Colon (tissue), 2 donors: ENCODE results near the gene IL17RC.
"Not testable (repeated sequence)": the region's sequence is repeated elsewhere in the genome, so short reads cannot be mapped to it uniquely, and the experiment has no call there.

Source experiments
- FAIRE-seq: peaks from 2 replicates; lab custom pipeline; 2012; peaks lifted over from hg19 to GRCh38; lab: Jason Lieb, UNC
- donor health status: control.
- donor health status: control.

Gene IL17RC

GRCh38 chr3:9916734-9917680 is at the start of gene IL17RC:
Gene IL17RC (plus strand): TSS chr3:9917098. CDS start chr3:9917316, 218 bp downstream.
- no peak for FAIRE-seq

DNA sequence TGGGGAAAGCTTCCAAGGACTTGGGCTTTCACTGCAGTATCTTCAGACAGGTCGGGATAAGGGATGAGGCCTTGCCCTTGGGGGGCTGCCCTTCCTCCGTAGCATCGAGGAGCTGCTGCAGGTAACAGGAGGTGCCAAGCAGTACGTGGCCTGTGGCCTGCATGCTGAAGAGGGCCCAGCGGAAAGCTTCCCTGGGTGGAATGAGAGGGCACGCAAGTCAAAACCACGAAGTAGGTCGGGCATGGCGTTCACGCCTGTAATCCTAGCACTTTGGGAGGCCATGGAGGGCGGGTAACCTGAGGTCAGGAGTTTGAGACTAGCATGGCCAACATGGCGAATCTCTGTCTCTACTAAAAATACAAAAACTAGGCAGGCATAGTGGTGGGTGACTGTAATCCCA is 49.8 kb upstream of the IL17RC start:
- FAIRE-seq = no peak

GRCh38 chr3:9869955-9870354 is 46.9 kb upstream of the IL17RC start:
- no peak for FAIRE-seq

GRCh38 chr3:9870978-9871377 is 45.9 kb upstream of the IL17RC start:
- no peak for FAIRE-seq

GRCh38 chr3:9872067-9872466 is 44.8 kb upstream of the IL17RC start:
- FAIRE-seq = not testable (repeated sequence)

DNA sequence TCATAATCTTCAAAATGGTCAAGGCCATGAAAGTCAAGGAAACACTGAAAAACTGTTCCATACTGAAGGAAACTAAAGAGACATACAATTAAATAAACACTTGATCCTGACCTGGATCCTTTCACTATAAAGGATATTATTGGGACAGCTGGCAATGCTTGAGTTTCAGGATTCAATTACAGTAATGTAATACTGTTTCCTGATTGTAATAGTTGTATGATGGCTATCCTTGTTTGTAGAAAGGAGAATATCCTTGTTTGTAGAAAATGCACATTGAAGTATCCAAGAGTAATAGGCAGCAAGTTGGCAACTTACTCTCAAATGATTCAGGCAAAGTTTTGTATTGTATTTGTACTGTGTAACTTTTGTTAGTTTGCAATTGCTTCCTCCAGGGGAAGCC is 41.5 kb upstream of the IL17RC start:
- FAIRE-seq = no peak

DNA sequence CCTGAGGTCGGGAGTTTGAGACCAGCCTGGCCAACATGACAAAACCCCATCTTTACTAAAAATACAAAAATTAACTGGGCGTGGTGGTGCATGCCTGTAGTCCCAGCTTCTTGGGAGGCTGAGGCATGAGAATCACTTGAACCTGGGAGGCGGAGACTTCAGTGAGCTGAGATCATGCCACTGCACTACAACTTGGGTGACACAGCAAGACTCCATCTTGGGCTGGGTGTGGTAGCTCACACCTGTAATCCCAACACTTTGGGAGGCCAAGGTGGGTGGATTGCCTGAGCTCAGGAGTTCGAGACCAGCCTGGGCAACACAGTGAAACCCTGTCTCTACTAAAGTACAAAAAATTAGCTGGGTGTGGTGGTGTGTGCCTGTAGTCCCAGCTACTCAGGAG is 40.6 kb upstream of the IL17RC start:
- FAIRE-seq = not testable (repeated sequence)

GRCh38 chr3:9876991-9877390 is 39.9 kb upstream of the IL17RC start:
- no peak for FAIRE-seq

DNA sequence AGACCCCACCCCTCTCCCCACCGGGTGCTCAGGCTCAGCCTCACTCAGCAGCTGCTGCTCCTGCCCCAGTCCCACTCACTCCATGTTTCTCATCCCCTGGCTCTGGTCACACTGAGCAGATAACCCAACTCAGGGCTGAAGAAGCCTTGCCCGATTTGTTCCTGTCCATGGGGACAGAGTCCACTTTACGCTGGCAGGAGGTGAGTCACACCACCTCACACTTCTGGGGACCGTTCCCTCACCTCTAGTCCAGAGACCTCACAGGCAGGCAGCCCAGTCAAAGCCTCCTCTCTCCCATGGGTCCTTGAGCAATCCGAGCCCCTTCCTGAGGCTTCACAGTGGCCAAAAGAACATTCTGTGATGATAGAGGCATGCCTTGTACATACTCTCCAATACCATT is 38.2 kb upstream of the IL17RC start:
- no peak for FAIRE-seq

DNA sequence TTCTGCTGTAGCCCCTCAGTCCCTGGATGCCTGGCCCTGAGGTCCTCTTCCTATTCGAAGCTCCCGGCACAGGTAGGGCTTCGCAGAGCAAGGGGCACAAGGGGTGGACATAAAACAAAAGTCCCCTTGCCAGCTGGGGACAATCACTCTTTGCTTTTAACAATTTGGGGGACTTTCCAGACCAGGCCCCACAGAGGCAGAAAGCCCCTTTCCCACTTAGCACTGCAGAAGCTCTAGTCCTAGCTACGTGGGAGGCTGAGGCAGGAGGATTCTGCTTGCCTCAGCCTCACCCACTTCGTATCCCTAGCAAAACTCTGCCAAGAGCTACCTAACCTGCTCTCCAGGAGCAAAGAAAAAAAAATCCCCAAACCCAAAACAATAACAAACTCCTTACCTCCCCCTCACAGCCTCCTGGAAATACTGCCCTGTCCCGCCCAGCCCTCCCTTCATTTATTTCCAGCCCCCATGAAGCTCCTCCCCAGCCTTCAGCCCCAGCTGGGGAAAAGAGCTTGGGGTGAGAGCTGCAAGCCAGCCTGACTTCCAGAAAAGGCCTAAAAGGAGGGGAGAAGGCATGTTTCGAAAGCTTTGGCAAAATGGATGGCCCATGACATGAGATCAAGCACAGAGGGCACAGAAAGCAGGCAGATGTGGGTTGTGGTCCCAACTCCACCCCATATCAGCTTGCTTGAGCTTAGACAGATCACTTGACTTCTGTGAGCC is 36.9 kb upstream of the IL17RC start, which contains the start of gene CIDEC:
CIDEC (minus strand) TSS at position 424 of the 720 bp plus-strand sequence. CDS start 1,767 bp downstream, outside the sequence.
- FAIRE-seq = no peak

GRCh38 chr3:9881441-9881840 is 35.5 kb upstream of the IL17RC start:
- FAIRE-seq = no peak

DNA sequence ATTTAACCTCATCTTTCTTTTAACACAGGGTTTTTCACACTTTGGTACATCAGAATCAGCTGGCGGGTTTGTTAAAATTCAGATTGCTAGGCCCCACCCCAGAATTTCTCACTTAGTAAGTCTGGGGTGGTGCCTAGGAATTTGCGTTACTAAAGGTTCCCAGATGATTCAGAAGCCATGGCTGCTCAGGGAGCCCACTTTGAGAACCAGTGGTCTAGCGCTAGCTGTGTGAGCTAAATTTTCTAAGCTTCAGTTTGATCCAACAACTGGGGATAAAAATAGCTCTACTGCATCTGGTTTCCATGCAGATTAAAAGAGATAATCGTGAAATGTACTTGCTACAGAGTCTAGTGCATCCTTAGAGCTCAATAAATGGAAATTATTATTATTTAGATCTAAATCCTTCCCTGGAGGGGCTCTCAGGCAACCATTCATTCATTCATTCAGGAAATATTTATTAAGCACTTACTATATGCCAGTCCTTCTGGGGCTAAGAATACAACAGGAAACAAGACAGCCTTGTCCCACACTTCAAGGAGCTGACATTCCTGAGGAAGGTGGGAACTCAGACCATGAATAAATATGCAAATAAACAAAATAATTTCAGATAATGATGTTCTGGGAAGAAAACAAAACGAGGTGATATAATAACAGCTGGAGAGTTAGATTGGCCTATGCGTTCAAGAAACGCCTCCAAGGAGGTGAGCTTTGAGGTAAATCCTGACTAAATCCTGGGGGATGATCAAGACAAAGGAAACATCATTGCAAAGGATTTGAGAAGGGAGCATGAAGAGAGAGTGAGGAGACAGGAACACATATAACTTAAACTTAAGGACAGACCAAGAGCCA is 33.0 kb upstream of the IL17RC start:
- FAIRE-seq = no peak

DNA sequence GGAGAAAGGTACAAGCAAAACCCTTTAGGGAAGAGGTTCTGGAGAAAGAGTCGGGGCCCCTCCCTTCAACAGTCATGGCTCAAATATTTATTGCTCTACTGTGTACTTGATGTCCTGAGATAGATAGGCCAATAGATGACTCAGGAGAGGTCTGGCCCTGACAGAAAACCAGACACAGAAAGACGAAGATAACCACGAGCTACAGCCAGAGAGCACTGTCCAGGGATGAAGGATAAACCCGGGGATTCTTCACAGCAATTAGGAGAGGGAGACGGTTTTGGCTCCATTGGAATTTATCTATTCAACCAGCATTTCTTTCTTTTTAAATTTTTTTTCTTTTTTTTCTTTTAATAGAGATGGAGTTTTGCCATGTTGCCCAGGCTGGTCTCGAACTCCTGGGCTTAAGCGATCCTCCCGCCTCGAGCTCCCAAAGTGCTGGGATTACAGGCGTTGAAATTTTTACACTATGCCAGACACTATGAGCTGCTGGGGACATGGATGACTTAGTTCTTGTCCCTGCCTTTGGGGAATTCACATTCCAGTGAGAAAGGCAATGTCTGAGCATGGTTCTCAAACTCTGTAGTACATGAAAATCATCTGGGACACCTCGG is 32.2 kb upstream of the IL17RC start:
- FAIRE-seq = no peak

DNA sequence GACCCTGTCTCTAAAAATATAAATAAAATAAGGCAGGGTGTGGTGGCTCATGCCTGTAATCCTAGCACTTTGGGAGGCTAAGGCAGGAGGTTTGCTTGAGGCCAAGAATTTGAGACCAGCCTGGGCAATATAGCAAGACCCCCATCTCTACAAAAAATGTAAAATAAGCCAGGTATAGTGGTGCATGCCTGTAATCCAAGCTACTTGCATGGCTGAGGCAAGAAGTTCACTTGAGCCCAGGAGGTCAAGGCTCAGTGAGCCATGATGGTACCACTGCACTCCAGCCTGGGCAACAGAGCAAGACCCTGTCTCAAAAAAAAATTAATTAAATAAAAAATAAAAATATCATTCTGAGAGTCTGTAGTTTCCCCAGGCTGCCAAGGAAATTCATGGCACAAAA is 30.6 kb upstream of the IL17RC start:
- no peak for FAIRE-seq

DNA sequence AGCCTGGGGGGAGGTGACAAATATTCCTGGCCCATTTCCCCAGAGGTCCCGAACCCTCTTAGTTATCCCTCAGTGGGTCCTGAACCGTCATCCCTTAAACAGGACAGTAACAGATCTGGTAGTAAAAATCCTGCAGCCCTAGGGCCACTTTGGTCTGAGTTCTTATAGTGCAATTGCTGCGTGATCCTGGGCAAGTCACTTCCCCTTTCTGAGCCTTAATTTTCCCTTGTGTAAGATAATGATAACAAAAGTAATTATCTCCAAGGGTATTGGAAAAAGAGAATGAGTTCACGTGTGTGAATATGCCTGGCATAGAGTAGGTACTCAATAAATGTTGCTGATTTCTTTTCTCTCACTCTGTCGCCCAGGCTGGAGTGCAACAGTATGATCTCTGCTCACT is 29.4 kb upstream of the IL17RC start:
- FAIRE-seq = no peak

- no peak for FAIRE-seq
These were observed 28.4 kb upstream of the IL17RC start for GRCh38 chr3:9888540-9888939.

DNA sequence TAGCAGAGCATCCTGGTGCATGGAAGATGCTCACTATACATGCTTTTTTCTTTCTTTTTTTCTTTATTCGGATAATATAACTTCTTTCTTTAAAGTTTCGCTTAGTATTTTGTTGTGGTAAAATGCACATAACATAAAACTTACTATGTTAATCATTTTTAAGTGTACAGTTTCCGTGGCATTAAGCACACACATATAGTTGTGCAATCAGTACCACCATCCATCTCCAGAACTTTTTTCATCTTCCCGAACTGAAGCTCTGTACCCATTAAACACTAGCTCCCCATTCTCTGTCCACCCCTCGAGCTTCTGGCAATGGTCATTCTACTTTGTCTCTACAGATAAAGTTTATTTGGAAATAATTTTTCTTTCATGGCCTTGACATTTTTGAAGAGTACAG is 27.5 kb upstream of the IL17RC start:
- no peak for FAIRE-seq

DNA sequence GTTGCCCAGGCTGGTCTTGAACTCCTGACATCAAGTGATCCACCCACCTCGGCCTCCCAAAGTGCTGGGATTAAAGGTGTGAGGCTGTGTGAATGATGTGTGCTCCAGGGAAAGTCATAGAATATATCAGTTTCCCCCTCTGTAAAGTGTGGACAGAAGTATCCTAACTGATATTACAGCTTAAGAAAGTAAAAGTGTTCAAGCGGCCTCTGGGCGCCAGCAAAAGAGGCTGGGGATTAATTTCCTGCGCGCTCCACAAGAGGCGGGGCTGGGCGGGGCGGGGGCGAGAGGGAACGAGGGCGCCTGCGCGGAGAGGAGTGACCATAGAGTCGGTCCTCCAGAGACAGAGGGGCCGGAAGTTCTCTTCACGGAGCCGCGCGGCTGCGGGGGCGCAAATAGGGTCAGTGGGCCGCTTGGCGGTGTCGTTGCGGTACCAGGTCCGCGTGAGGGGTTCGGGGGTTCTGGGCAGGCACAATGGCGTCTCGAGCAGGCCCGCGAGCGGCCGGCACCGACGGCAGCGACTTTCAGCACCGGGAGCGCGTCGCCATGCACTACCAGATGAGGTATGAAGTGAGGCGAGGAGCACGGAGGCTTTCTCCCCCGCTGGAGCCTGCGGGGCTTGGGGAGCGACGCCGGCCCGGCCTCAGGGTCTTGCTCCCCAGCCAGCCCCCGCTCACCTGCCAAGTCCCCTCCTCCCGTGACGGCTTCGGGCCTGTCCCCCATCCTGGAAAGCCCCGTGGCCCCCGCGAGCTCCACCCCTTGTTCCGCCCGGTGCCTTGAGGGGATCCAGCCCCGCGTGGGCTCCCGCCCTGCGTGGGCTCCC is 26.4 kb upstream of the IL17RC start, which contains the start of gene JAGN1:
JAGN1 (plus strand) TSS at position 362 of the 823 bp plus-strand sequence; CDS start at position 475, 113 bp downstream.
- no peak for FAIRE-seq

DNA sequence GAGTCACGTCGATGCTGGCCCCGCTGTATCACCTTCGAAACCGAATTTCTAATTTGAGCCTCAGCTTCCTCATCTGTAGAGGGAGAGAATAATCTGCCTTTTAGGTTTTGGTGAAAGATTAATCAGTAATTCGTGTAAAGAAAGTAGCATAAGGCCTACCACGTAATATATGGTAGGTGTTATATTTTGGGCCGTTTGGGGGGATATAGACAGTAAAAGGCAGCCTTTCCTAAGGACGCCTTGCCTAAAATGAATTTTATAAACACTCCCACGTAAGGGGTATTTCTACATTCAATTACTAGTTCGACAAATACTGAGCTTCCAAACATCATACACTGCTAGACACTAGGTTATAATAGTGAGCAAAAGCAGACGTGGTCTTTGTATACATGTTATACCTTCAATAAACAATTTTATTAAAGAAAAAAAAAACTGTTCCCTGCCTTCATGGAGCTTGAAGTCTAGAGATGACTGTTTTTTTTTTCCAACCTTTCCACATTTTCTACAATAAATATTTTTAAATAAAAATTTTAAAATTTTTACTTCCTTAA is 25.8 kb upstream of the IL17RC start:
- FAIRE-seq = no peak

GRCh38 chr3:9893739-9894138 is 23.2 kb upstream of the IL17RC start:
- no peak for FAIRE-seq
